Progenitor cell of endocrine pancreas (in vitro differentiated cells): ENCODE data around the gene GPRC5B. TPM values are rescaled to one million over a fixed set of nuclear protein-coding genes. Genes with fewer than 3 reads are reported as not detected.

Experiments
- DNase-seq: peaks from one replicate; pipeline ENCODE4 v3.0.0; 2021; ENCODE audit warnings: low spot score; ENCODE audit not compliant: unreplicated experiment
- H3K27ac Mint-ChIP-seq: 2 replicates; pipeline ENCODE4 v1.8.0; 2021; ENCODE audit warnings: mild to moderate bottlenecking, moderate library complexity, mixed read lengths
- H3K27me3 Mint-ChIP-seq: 2 replicates; pipeline ENCODE4 v1.8.0; 2021; ENCODE audit warnings: mixed read lengths
- H3K36me3 Mint-ChIP-seq: 2 replicates; pipeline ENCODE4 v1.8.0; 2022; ENCODE audit warnings: mixed read lengths; ENCODE audit not compliant: insufficient read depth
- H3K4me1 Mint-ChIP-seq: 2 replicates; pipeline ENCODE4 v1.8.0; 2021; ENCODE audit warnings: low read depth, mixed read lengths
- H3K4me3 Mint-ChIP-seq: 2 replicates; pipeline ENCODE4 v1.8.0; 2021; ENCODE audit warnings: low read depth, mild to moderate bottlenecking, moderate library complexity, mixed read lengths
- H3K9me3 Mint-ChIP-seq: 2 replicates; pipeline ENCODE4 v1.8.0; 2021; ENCODE audit warnings: low read depth, mixed read lengths
- total RNA-seq: library from RNA; stranded (reverse); gene quantifications from 2 replicates; pipeline ENCODE4 v1.2.1, GENCODE V29; 2021
- TF ChIP-seq, protein P1 (sequence below): fragments of 200-600 bp; sonication (generic); IDR thresholded peaks from one replicate; pipeline ENCODE4 v1.5.0; 2021; ENCODE audit warnings: antibody characterized with exemption, mild to moderate bottlenecking; ENCODE audit not compliant: unreplicated experiment

The GPRC5B gene
- total RNA-seq, 1 donor from 2014 or later = 44.3 TPM

- Mint-ChIP-seq H3K4me1 (peaks cover 18% of the 10 kb centered on the region), H3K27me3 (no peaks in the 10 kb centered on the region), H3K27ac (no peak overlapping the region), H3K9me3 (no peaks in the 10 kb centered on the region), H3K4me3 (no peak overlapping the region), H3K36me3 (peaks cover 8% of the 10 kb centered on the region)
- DNase-seq = no peak
- TF ChIP-seq, protein P1, sequence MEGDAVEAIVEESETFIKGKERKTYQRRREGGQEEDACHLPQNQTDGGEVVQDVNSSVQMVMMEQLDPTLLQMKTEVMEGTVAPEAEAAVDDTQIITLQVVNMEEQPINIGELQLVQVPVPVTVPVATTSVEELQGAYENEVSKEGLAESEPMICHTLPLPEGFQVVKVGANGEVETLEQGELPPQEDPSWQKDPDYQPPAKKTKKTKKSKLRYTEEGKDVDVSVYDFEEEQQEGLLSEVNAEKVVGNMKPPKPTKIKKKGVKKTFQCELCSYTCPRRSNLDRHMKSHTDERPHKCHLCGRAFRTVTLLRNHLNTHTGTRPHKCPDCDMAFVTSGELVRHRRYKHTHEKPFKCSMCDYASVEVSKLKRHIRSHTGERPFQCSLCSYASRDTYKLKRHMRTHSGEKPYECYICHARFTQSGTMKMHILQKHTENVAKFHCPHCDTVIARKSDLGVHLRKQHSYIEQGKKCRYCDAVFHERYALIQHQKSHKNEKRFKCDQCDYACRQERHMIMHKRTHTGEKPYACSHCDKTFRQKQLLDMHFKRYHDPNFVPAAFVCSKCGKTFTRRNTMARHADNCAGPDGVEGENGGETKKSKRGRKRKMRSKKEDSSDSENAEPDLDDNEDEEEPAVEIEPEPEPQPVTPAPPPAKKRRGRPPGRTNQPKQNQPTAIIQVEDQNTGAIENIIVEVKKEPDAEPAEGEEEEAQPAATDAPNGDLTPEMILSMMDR = no peak
Measured at GRCh38 chr16:19878757-19879156, 5.9 kb downstream of the GPRC5B start.

DNA sequence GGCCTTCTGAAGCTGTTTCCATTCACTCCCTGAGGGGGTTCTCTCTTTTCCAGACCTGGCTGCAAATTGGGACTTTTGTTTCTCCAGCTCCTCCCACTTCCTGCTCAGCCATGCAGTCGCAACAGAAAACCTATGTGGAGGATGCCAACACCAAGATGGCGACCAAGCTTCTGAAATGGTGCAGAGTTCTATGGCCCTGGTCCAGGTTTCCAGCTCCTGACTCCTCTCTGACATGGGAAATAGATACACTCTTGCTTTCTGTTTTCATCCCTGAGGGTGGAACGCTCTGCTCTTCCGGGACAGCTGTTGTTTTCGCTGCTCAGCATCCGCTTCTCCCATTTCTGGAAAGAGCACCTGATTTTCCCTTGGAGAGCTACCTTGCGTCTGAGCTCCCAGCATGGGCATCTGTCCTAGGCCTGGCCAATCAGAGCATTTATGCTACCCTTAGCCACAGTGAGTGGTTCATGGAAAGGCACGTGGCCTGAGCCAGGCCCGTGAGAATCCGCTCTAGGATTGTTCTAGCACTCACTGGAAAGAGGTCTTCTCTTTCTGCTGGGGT, 8.1 kb downstream of the GPRC5B start:
- no peak overlapping the region for H3K27ac Mint-ChIP-seq
- H3K9me3 Mint-ChIP-seq = no peaks in the 10 kb centered on the region
- H3K27me3 Mint-ChIP-seq = no peaks in the 10 kb centered on the region
- H3K36me3 Mint-ChIP-seq = peaks cover 15% of the 10 kb centered on the region
- H3K4me3 Mint-ChIP-seq = no peak overlapping the region
- TF ChIP-seq, protein P1 = no peak
- no peak for DNase-seq
- peaks cover 5% of the 10 kb centered on the region for H3K4me1 Mint-ChIP-seq

- TF ChIP-seq, protein P1 = no peak
- no peak overlapping the region for H3K27ac Mint-ChIP-seq
- no peaks in the 10 kb centered on the region for H3K9me3 Mint-ChIP-seq
- no peak for DNase-seq
- H3K4me3 Mint-ChIP-seq = no peak overlapping the region
- peaks cover 5% of the 10 kb centered on the region for H3K4me1 Mint-ChIP-seq
- no peaks in the 10 kb centered on the region for H3K27me3 Mint-ChIP-seq
- H3K36me3 Mint-ChIP-seq = peaks cover 16% of the 10 kb centered on the region
Measured at GRCh38 chr16:19875900-19876299, 8.7 kb downstream of the GPRC5B start.

DNA sequence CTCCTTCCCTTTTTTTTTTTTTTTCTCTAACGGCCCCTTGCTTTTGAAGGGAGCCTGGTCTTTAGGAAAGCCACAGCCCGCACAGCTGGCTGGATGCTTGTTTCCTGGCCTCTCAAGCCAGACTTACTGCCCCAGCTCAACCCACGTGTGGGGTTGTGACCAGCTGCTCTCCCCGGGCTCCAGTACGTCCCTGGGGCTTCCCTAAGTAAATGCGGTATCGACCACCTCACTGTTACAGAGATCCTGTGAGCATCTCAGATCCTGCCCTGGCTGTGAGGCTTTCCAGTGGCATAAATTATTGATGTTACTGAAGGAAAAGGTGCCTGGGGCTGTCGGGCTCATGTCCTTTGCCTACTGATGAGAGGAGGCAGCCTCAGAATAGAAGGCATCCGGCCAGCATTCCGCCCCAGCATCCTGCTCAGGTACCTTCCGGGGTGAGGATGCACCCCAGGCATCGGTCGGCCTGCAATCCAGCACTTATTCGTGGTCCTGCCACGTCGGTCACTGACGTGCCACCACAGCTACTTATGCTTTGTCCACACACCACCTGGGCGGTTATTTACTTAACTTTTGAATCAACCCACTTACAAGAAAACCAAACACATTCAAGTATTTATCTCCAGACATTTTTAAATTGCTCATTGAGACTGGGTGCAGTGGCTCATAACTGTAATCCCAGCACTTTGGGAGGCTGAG, 9.6 kb downstream of the GPRC5B start:
- DNase-seq = no peak
- TF ChIP-seq, protein P1 = no peak
- H3K9me3 Mint-ChIP-seq = no peaks in the 10 kb centered on the region
- H3K4me3 Mint-ChIP-seq = no peak overlapping the region
- H3K27me3 Mint-ChIP-seq = no peaks in the 10 kb centered on the region
- peaks cover 19% of the 10 kb centered on the region for H3K36me3 Mint-ChIP-seq
- no peak overlapping the region for H3K27ac Mint-ChIP-seq
- H3K4me1 Mint-ChIP-seq = peaks cover 5% of the 10 kb centered on the region

DNA sequence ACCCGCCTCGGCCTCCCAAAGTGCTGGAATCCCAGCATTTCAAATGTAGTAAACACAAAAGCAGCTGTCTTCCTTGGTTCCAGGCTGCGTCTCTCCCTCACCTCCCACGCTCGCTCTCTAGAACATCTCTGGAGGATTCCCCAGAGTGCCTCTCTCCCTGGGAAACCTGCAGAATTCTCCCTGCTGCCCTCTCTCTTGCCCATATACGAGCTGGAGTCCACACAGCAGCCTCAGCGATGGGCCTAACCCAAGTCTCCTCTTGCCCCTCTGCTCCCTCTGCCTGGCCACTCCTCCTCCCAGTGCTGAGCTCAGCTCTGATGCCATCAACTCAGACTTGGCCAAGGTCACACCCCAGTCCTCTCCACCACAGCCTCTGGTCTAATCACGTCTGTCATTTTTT, 10.6 kb downstream of the GPRC5B start:
- H3K4me3 Mint-ChIP-seq = no peak overlapping the region
- peaks cover 17% of the 10 kb centered on the region for H3K36me3 Mint-ChIP-seq
- H3K27me3 Mint-ChIP-seq = no peaks in the 10 kb centered on the region
- no peaks in the 10 kb centered on the region for H3K4me1 Mint-ChIP-seq
- TF ChIP-seq, protein P1 = no peak
- H3K9me3 Mint-ChIP-seq = no peaks in the 10 kb centered on the region
- no peak for DNase-seq
- peak overlapping the region; percentile 90 for H3K27ac Mint-ChIP-seq
